ENCODE measurements around the gene APOLD1.

GRCh38 chr12:12819752-12820311 is 34.4 kb downstream of the APOLD1 start:
- TF ChIP-seq CTCF (IDR thresholded peaks at IDR 0.05) (no peak), POLR2A (IDR thresholded peaks at IDR 0.05) (no peak)
